GM23338 (cell line): ENCODE measurements around the gene LRFN3. TPM values are rescaled to one million over a fixed set of nuclear protein-coding genes. Genes with fewer than 3 reads are reported as not detected.

Experiments
- ETS1 ChIP-seq: IDR thresholded peaks from 2 replicates; pipeline ENCODE4 v1.6.1; 2016; ENCODE audit warnings: antibody characterized with exemption
- EZH2phosphoT487 ChIP-seq: fragments of 200-600 bp; sonication (generic); IDR thresholded peaks from one replicate; pipeline ENCODE4 v1.8.1; 2018; ENCODE audit warnings: antibody characterized with exemption; ENCODE audit not compliant: unreplicated experiment
- JUNB ChIP-seq: IDR thresholded peaks from one replicate; pipeline ENCODE4 v1.6.1; 2016; ENCODE audit warnings: antibody characterized with exemption; ENCODE audit not compliant: unreplicated experiment
- POLR2AphosphoS5 ChIP-seq: IDR thresholded peaks from 2 replicates; pipeline ENCODE4 v1.6.1; 2016; ENCODE audit warnings: antibody characterized with exemption, low read depth
- STAT1 ChIP-seq: IDR thresholded peaks from one replicate; pipeline ENCODE4 v1.6.1; 2016; ENCODE audit warnings: antibody characterized with exemption; ENCODE audit not compliant: unreplicated experiment
- ZNF114 ChIP-seq: fragments of 250-450 bp; sonication (Bioruptor Pico); IDR thresholded peaks from 2 replicates; pipeline ENCODE4 v1.5.0; 2020; ENCODE audit warnings: mild to moderate bottlenecking, moderate library complexity
- ZNF331 ChIP-seq: fragments of 250-450 bp; sonication (Bioruptor Pico); IDR thresholded peaks from 2 replicates; pipeline ENCODE4 v1.5.0; 2020; ENCODE audit warnings: low read depth, mild to moderate bottlenecking, moderate library complexity
- ZNF462 ChIP-seq: fragments of 250-450 bp; sonication (Bioruptor Pico); IDR thresholded peaks from 2 replicates; pipeline ENCODE4 v1.5.0; 2020; ENCODE audit warnings: mild to moderate bottlenecking, moderate library complexity
- polyA plus RNA-seq: library from polyadenylated mRNA; unstranded; fragments of >200 nt; fragmentation: Nextera tagmentation; extraction: Ambion mirVana; gene quantifications from 2 replicates; pipeline ENCODE4 v1.2.1, GENCODE V29; 2016
- total RNA-seq: library from RNA; depleted of rRNA; stranded (reverse); fragments of >200 nt; shearing (Covaris generic); gene quantifications from 2 replicates; pipeline ENCODE4 v1.2.3, GENCODE V29; 2014
- TF ChIP-seq, protein P1 (sequence below), 2 experiments: fragments of 200-600 bp in 1 of 2; sonication (generic) in 1 of 2; conservative IDR thresholded peaks; 2 replicates each; pipeline versions ENCODE4 v1.5.1 to v1.6.1; 2016 to 2017; ENCODE audit warnings: antibody characterized with exemption in 2 of 2, low read depth in 2 of 2, mild to moderate bottlenecking in 2 of 2, moderate library complexity in 1 of 2
- TF ChIP-seq, protein P2 (sequence below): IDR thresholded peaks from one replicate; pipeline ENCODE4 v1.6.1; 2018; ENCODE audit warnings: antibody characterized with exemption; ENCODE audit not compliant: unreplicated experiment

Gene LRFN3
- total and polyA plus RNA-seq, 2 experiments from 2014 or later: 5.8 to 15.1 TPM

- TF ChIP-seq ZNF462 (no peak), STAT1 (no peak), ZNF331 (CRISPR knock-in tag) (no peak), POLR2AphosphoS5 (no peak), JUNB (no peak), ZNF114 (CRISPR knock-in tag) (no peak), ETS1 (no peak), EZH2phosphoT487 (no peak)
- TF ChIP-seq, protein P1, sequence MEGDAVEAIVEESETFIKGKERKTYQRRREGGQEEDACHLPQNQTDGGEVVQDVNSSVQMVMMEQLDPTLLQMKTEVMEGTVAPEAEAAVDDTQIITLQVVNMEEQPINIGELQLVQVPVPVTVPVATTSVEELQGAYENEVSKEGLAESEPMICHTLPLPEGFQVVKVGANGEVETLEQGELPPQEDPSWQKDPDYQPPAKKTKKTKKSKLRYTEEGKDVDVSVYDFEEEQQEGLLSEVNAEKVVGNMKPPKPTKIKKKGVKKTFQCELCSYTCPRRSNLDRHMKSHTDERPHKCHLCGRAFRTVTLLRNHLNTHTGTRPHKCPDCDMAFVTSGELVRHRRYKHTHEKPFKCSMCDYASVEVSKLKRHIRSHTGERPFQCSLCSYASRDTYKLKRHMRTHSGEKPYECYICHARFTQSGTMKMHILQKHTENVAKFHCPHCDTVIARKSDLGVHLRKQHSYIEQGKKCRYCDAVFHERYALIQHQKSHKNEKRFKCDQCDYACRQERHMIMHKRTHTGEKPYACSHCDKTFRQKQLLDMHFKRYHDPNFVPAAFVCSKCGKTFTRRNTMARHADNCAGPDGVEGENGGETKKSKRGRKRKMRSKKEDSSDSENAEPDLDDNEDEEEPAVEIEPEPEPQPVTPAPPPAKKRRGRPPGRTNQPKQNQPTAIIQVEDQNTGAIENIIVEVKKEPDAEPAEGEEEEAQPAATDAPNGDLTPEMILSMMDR (conservative IDR thresholded peaks at IDR 0.05; ENCODE audit: low read depth in 2 of 2): no peak
- TF ChIP-seq, protein P2, sequence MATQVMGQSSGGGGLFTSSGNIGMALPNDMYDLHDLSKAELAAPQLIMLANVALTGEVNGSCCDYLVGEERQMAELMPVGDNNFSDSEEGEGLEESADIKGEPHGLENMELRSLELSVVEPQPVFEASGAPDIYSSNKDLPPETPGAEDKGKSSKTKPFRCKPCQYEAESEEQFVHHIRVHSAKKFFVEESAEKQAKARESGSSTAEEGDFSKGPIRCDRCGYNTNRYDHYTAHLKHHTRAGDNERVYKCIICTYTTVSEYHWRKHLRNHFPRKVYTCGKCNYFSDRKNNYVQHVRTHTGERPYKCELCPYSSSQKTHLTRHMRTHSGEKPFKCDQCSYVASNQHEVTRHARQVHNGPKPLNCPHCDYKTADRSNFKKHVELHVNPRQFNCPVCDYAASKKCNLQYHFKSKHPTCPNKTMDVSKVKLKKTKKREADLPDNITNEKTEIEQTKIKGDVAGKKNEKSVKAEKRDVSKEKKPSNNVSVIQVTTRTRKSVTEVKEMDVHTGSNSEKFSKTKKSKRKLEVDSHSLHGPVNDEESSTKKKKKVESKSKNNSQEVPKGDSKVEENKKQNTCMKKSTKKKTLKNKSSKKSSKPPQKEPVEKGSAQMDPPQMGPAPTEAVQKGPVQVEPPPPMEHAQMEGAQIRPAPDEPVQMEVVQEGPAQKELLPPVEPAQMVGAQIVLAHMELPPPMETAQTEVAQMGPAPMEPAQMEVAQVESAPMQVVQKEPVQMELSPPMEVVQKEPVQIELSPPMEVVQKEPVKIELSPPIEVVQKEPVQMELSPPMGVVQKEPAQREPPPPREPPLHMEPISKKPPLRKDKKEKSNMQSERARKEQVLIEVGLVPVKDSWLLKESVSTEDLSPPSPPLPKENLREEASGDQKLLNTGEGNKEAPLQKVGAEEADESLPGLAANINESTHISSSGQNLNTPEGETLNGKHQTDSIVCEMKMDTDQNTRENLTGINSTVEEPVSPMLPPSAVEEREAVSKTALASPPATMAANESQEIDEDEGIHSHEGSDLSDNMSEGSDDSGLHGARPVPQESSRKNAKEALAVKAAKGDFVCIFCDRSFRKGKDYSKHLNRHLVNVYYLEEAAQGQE: no peak
These were observed 4.7 kb downstream of the LRFN3 start (continued) for GRCh38 chr19:35940839-35941238.
